ENCODE measurements around the gene RNU6-8.
A peak's percentile ranks its signal among the peaks of the same experiment; 100 is the strongest.

The RNU6-8 gene

DNA sequence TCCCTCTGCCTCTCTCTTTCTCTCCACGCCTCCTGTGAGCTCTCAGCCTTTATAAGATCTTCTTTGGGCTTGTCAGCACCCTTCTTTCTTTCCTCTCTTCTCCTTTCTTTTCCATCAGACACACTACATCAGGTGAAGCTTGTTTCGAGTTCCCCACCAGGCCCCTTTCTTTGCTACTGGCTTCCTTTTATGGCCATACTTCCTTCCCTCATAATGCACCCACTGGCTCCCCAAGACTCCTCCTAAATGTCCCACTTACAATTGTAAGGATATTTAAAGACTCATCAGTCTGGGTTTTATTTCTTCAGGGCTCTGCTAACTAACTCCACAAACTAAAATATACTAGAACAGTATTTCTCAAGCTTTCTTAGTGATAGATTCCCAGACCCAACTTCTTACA is 3.5 kb upstream of the RNU6-8 start:
- TF ChIP-seq, protein P1, sequence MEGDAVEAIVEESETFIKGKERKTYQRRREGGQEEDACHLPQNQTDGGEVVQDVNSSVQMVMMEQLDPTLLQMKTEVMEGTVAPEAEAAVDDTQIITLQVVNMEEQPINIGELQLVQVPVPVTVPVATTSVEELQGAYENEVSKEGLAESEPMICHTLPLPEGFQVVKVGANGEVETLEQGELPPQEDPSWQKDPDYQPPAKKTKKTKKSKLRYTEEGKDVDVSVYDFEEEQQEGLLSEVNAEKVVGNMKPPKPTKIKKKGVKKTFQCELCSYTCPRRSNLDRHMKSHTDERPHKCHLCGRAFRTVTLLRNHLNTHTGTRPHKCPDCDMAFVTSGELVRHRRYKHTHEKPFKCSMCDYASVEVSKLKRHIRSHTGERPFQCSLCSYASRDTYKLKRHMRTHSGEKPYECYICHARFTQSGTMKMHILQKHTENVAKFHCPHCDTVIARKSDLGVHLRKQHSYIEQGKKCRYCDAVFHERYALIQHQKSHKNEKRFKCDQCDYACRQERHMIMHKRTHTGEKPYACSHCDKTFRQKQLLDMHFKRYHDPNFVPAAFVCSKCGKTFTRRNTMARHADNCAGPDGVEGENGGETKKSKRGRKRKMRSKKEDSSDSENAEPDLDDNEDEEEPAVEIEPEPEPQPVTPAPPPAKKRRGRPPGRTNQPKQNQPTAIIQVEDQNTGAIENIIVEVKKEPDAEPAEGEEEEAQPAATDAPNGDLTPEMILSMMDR (IDR thresholded peaks at IDR 0.05; ENCODE audit: insufficient read depth, low read depth, low read length, missing control alignments), result no peak
- H3K4me3 ChIP-seq (ENCODE audit: low read depth, low read length), result no peak overlapping the region
- DNase-seq (ENCODE audit: low read depth), result no peak

DNA sequence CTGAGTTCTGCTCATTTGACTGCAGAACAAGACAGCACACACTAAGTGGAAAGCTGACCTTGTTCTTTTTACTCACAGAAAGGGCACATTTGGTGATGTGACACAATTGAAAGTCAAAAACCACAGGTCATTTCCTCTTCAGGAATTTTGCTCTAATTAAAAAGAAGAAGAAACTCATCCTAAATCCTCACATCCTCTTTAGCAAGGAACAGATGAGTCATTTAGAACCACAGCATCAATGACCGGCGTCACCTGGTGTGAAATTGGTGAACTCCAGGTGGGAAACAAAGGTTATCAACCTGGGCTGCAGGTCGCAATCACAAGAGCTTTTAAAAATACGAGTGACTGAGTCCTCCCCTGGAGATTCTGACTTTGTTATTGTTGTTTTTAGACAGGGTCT is 2.9 kb upstream of the RNU6-8 start:
- DNase-seq (ENCODE audit: low read depth), result peak; percentile 77
- TF ChIP-seq, protein P1 (IDR thresholded peaks at IDR 0.05; ENCODE audit: insufficient read depth, low read depth, low read length, missing control alignments), result no peak
- no peak overlapping the region for H3K4me3 ChIP-seq (ENCODE audit: low read depth, low read length)

DNA sequence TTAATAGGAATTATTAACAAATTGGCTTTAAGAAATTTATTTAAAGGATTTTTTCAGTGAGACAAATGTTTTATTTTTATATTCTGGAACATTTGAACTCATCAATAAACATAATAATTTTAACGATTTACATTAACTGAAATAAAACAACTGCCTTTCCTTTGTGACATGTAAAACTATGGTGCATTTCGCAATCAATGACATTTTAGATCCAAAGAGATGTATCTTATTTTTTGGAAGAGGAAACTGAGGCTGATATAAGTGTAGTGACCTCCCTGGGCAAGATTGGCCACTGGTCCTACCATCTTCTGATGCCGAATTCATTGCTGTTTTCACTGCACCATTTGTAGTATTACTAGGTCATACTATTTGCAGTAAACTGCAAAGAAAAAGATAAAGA is 2.5 kb upstream of the RNU6-8 start:
- TF ChIP-seq, protein P1 (IDR thresholded peaks at IDR 0.05; ENCODE audit: insufficient read depth, low read depth, low read length, missing control alignments), result no peak
- no peak for DNase-seq (ENCODE audit: low read depth)
- no peak overlapping the region for H3K4me3 ChIP-seq (ENCODE audit: low read depth, low read length)

DNA sequence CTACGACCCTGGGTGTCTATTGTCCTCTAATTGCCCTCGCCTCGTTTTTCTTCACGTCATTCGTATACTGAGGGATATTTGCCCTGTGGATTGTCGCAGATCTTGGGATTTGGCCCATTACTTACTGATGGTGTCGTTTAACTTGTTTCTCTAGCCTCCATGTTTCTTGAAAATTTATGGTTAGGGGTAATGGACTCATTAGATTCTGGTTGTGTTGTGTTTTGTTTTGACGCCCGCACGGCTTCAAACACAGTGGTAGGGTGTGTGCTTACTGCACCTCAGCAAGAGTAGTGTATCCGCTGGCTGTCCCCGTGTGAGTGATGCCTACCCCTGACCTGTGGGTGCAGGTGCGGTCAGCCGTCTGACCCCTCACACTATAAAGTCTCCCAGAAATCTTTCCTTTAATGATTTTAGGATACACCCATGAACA is 874 bp upstream of the RNU6-8 start:
- peak overlapping the region; percentile 69 for H3K4me3 ChIP-seq (ENCODE audit: low read depth, low read length)
- DNase-seq (ENCODE audit: low read depth), result peak; percentile 21
- TF ChIP-seq, protein P1 (IDR thresholded peaks at IDR 0.05; ENCODE audit: insufficient read depth, low read depth, low read length, missing control alignments), result no peak

DNA sequence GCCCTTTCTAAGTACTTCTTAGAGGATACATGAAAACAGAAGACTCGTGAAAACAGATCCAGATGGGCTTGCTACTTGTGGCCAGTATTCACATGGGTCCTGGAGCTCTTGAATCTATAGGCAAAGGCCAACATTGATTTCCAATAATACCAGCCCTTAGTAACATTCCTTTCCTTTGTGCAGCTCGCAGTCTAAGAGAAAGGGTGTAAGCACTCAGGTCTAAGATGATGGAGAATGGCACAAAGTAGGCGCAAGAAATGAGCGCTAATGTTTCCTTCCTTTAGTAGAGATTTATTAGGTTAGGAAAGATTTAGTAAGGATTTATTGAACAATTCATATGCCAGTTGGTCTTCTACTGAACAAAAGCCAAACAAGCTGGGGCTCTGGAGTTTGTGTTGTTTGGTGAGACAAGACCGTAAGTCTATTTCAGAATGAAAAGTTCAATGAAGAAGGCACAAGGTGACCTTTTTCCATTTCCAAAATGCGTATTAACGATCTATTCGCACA is 525 bp downstream of the RNU6-8 start:
- H3K4me3 ChIP-seq (ENCODE audit: low read depth, low read length), result peak overlapping the region; percentile 69
- peak; percentile 15 for DNase-seq (ENCODE audit: low read depth)
- TF ChIP-seq, protein P1 (IDR thresholded peaks at IDR 0.05; ENCODE audit: insufficient read depth, low read depth, low read length, missing control alignments), result no peak

DNA sequence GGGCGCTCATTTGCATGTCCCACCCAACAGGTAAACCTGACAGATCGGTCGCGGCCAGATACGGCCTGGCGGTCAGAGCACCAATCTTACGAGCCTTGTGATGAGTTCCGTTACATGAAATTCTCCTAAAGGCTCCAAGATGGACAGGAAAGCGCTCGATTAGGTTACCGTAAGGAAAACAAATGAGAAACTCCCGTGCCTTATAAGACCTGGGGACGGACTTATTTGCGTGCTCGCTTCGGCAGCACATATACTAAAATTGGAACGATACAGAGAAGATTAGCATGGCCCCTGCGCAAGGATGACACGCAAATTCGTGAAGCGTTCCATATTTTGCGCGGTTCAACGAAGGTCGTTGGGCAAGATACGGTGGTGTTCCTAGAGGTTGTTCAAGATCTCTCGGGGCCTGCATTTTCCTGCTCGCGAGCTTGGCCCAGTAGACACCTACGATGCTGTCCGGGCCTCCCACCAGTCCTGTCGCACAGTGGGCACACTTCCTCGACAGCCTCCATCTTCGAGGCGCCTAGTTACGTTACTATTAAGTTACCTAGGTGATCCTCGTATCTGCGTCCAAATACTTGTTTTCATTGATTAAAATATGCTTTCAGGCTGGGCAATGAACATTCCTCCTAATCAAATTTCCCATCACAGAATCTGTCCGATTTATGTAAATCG is 1.1 kb downstream of the RNU6-8 start, which contains the start of gene RNU6-7:
Gene RNU6-7, plus strand, starts transcription at position 230 of the 675 bp plus-strand sequence.
- peak; percentile 53 for DNase-seq (ENCODE audit: low read depth)
- TF ChIP-seq, protein P1 (IDR thresholded peaks at IDR 0.05; ENCODE audit: insufficient read depth, low read depth, low read length, missing control alignments), result no peak
- peak within 1 kb of the TSS; percentile 69 for H3K4me3 ChIP-seq (ENCODE audit: low read depth, low read length)
